HepG2 (cell line): ENCODE data around the gene SLC22A5. TPM values are rescaled to one million over a fixed set of nuclear protein-coding genes. Genes with fewer than 3 reads are reported as not detected.

Experiments
- DMAP1 ChIP-seq: IDR thresholded peaks from 2 replicates; pipeline ENCODE4 v1.6.1; 2016
- ETS1 ChIP-seq: sonication (generic); formaldehyde crosslinking; IDR thresholded peaks from 2 replicates; pipeline ENCODE4 v1.4.0; 2020; ENCODE audit warnings: missing genetic modification reagents
- HMG20B ChIP-seq: conservative IDR thresholded peaks from 2 replicates; pipeline ENCODE4 v1.6.1; 2016; ENCODE audit warnings: missing genetic modification reagents, missing compliant biosample characterization
- HOXA3 ChIP-seq: sonication (generic); formaldehyde crosslinking; IDR thresholded peaks from 2 replicates; pipeline ENCODE4 v1.5.0; 2020; ENCODE audit warnings: missing genetic modification reagents
- KAT2B ChIP-seq: fragments of 150-350 bp; IDR thresholded peaks from 2 replicates; pipeline ENCODE4 v1.6.1; 2014; ENCODE audit warnings: low read depth, low read length, borderline replicate concordance
- KDM6A ChIP-seq: IDR thresholded peaks from 2 replicates; pipeline ENCODE4 v1.6.1; 2016; ENCODE audit warnings: low read depth
- KLF12 ChIP-seq: sonication (generic); formaldehyde crosslinking; IDR thresholded peaks from 2 replicates; pipeline ENCODE4 v1.4.0; 2020; ENCODE audit warnings: missing genetic modification reagents, borderline replicate concordance
- KLF15 ChIP-seq: sonication (generic); formaldehyde crosslinking; IDR thresholded peaks from 2 replicates; pipeline ENCODE4 v1.8.1; 2023; ENCODE audit warnings: borderline replicate concordance, mild to moderate bottlenecking, inconsistent platforms, missing genetic modification reagents, mixed read lengths
- MAFG ChIP-seq: sonication (generic); formaldehyde crosslinking; IDR thresholded peaks from 2 replicates; pipeline ENCODE4 v1.5.1; 2020; ENCODE audit warnings: mild to moderate bottlenecking, missing genetic modification reagents
- PLRG1 ChIP-seq: fragments of 450-650 bp; conservative IDR thresholded peaks from 2 replicates; pipeline ENCODE4 v1.6.1; 2016
- RFX1 ChIP-seq: fragments of 450-650 bp; IDR thresholded peaks from 2 replicates; pipeline ENCODE4 v1.6.1; 2017
- SALL2 ChIP-seq: sonication (generic); formaldehyde crosslinking; IDR thresholded peaks from 2 replicates; pipeline ENCODE4 v1.8.1; 2023; ENCODE audit warnings: mild to moderate bottlenecking, missing genetic modification reagents, inconsistent platforms
- SMAD9 ChIP-seq: sonication (generic); formaldehyde crosslinking; IDR thresholded peaks from 2 replicates; pipeline ENCODE4 v1.5.1; 2020; ENCODE audit warnings: mild to moderate bottlenecking, missing genetic modification reagents
- TFE3 ChIP-seq: IDR thresholded peaks from 2 replicates; pipeline ENCODE4 v1.6.1; 2016
- TMF1 ChIP-seq: sonication (generic); formaldehyde crosslinking; IDR thresholded peaks from 2 replicates; pipeline ENCODE4 v1.8.1; 2022; ENCODE audit warnings: low read depth, missing genetic modification reagents
- ZBTB46 ChIP-seq: sonication (generic); formaldehyde crosslinking; IDR thresholded peaks from 2 replicates; pipeline ENCODE4 v1.4.0; 2020; ENCODE audit warnings: mild to moderate bottlenecking, missing genetic modification reagents, borderline replicate concordance
- ZC3H13 ChIP-seq: sonication (generic); formaldehyde crosslinking; IDR thresholded peaks from 2 replicates; pipeline ENCODE4 v1.8.1; 2023; ENCODE audit warnings: mild to moderate bottlenecking, missing genetic modification reagents, moderate library complexity
- ZGPAT ChIP-seq: IDR thresholded peaks from 2 replicates; pipeline ENCODE4 v1.6.1; 2016; ENCODE audit warnings: mild to moderate bottlenecking
- ZNF230 ChIP-seq: sonication (generic); formaldehyde crosslinking; IDR thresholded peaks from 2 replicates; pipeline ENCODE4 v1.4.0; 2020; ENCODE audit warnings: mild to moderate bottlenecking, missing genetic modification reagents
- ZNF276 ChIP-seq: sonication (generic); formaldehyde crosslinking; IDR thresholded peaks from 2 replicates; pipeline ENCODE4 v1.4.0; 2020; ENCODE audit warnings: mild to moderate bottlenecking, low read depth, missing genetic modification reagents
- ZNF317 ChIP-seq: sonication (generic); formaldehyde crosslinking; IDR thresholded peaks from 2 replicates; pipeline ENCODE4 v1.5.0; 2020; ENCODE audit warnings: mild to moderate bottlenecking, missing genetic modification reagents
- ZNF430 ChIP-seq: sonication (generic); formaldehyde crosslinking; IDR thresholded peaks from 2 replicates; pipeline ENCODE4 v1.9.0; 2021; ENCODE audit warnings: mild to moderate bottlenecking, missing genetic modification reagents
- ZNF44 ChIP-seq: sonication (generic); formaldehyde crosslinking; IDR thresholded peaks from 2 replicates; pipeline ENCODE4 v1.5.1; 2020; ENCODE audit warnings: mild to moderate bottlenecking, missing genetic modification reagents
- ZNF460 ChIP-seq: sonication (generic); formaldehyde crosslinking; IDR thresholded peaks from 2 replicates; pipeline ENCODE4 v1.5.1; 2020; ENCODE audit warnings: missing genetic modification reagents, mild to moderate bottlenecking, borderline replicate concordance
- ZNF564 ChIP-seq: sonication (generic); formaldehyde crosslinking; IDR thresholded peaks from 2 replicates; pipeline ENCODE4 v1.8.1; 2023; ENCODE audit warnings: mild to moderate bottlenecking, missing genetic modification reagents
- polyA plus RNA-seq, 8 experiments: library from polyadenylated mRNA; depleted of rRNA in 3 of 8; stranded (reverse) in 7 of 8; unstranded in 1 of 8; fragments of >200 nt; fragmentation: Illumina TruSeq in 4 of 8; extraction: Trizol in 4 of 8; gene quantifications; 2 replicates each; pipeline versions ENCODE4 v1.2.1 to v1.2.3, GENCODE V29; 2011 to 2016; ENCODE audit warnings: low read depth in 4 of 8, missing spikeins in 1 of 8, mixed read lengths in 1 of 8; ENCODE audit not compliant: insufficient read depth in 1 of 8
- total RNA-seq, 5 experiments: library from RNA; depleted of rRNA; stranded (reverse); fragments of >200 nt; fragmentation: Illumina TruSeq; extraction: Trizol; gene quantifications; 2 replicates each; pipeline ENCODE4 v1.2.3, GENCODE V29; 2016; ENCODE audit warnings: low read depth in 1 of 5

Gene SLC22A5
- total and polyA plus RNA-seq, 2 of the 13 experiments (the other 11 are each of a cell fraction or from before 2014, with no cell fraction given), result 7.1 to 15.1 TPM

GRCh38 chr5:132369474-132370180 is at the start of gene SLC22A5 (continued):
- TF ChIP-seq ZGPAT (CRISPR knock-in tag), result peak; percentile 89
- TF ChIP-seq ZC3H13, result peak; percentile 37
- TF ChIP-seq HMG20B (CRISPR knock-in tag), result no peak
- peak; percentile 59; the same call in 1 of the 2 replicates for TF ChIP-seq ETS1
- TF ChIP-seq ZNF230 (CRISPR knock-in tag), result peak; percentile 71; the same call in 1 of the 2 replicates
- TF ChIP-seq SMAD9 (CRISPR knock-in tag), result no peak
- TF ChIP-seq ZNF564 (CRISPR knock-in tag), result peak; percentile 66
- TF ChIP-seq KLF15 (CRISPR knock-in tag), result no peak
- no peak for TF ChIP-seq MAFG (CRISPR knock-in tag)
- TF ChIP-seq ZNF430 (CRISPR knock-in tag), result peak; percentile 86
- TF ChIP-seq ZNF276 (CRISPR knock-in tag), result peak; percentile 46
- no peak for TF ChIP-seq KDM6A
- peak; percentile 92 for TF ChIP-seq SALL2 (CRISPR knock-in tag)
- TF ChIP-seq DMAP1, result peak; percentile 53
- TF ChIP-seq HOXA3 (CRISPR knock-in tag), result peak; percentile 71; the same call in 1 of the 2 replicates
- TF ChIP-seq TMF1, result peak; percentile 86
- TF ChIP-seq ZNF44 (CRISPR knock-in tag), result no peak
- no peak for TF ChIP-seq ZNF317
- TF ChIP-seq PLRG1, result no peak
- peak; percentile 90 for TF ChIP-seq KLF12 (CRISPR knock-in tag)
- no peak for TF ChIP-seq KAT2B
- no peak for TF ChIP-seq ZNF460
- no peak for TF ChIP-seq ZBTB46 (CRISPR knock-in tag)
- TF ChIP-seq TFE3 (CRISPR knock-in tag), result peak; percentile 22; the same call in 1 of the 2 replicates
- no peak for TF ChIP-seq RFX1
